Measurements from ENCODE around the gene WDFY4. TPM values are rescaled to one million over a fixed set of nuclear protein-coding genes. Genes with fewer than 3 reads are reported as not detected.

Gene WDFY4
- total and polyA plus RNA-seq, 2 donors (not counting 3 experiments of a cell fraction or from before 2014, with no cell fraction given), result 10.1 to 10.2 TPM

GRCh38 chr10:48821692-48822091, 137.0 kb downstream of the WDFY4 start:
- no peak for TF ChIP-seq FOS (IDR thresholded peaks at IDR 0.05; ENCODE audit: borderline replicate concordance, insufficient read depth, low read length)
- no peak for TF ChIP-seq POLR2AphosphoS5 (IDR thresholded peaks at IDR 0.05; ENCODE audit: insufficient read depth, low read depth, low read length)
- TF ChIP-seq POLR2A (IDR thresholded peaks at IDR 0.05; ENCODE audit: low read depth, low read length), result no peak
- TF ChIP-seq MAX (IDR thresholded peaks at IDR 0.05; ENCODE audit: insufficient read depth, insufficient read length), result no peak
- TF ChIP-seq JUN (IDR thresholded peaks at IDR 0.05; ENCODE audit: borderline replicate concordance, insufficient read depth, insufficient read length, low read depth), result no peak
- no peak for TF ChIP-seq MYC (IDR thresholded peaks at IDR 0.05; ENCODE audit: low read depth, low read length)
- no peak for TF ChIP-seq CTCF (IDR thresholded peaks at IDR 0.05; ENCODE audit: extremely low read depth in 1 of 2, insufficient read depth in 1 of 2, low read depth in 1 of 2, low read length in 2 of 2)
- no peak for TF ChIP-seq EZH2 (IDR thresholded peaks at IDR 0.05; ENCODE audit: borderline replicate concordance, low read depth, low read length, severe bottlenecking)
- TF ChIP-seq GATA2 (IDR thresholded peaks at IDR 0.05; ENCODE audit: insufficient read depth, insufficient read length, low read depth, low read length), result no peak
- H3K9ac ChIP-seq (replicated peaks; ENCODE audit: extremely low read depth, insufficient read depth, low read length), result no peak overlapping the region
- intact Hi-C loops (cut with micrococcal nuclease), result no loop called here
- H3K4me2 ChIP-seq (ENCODE audit: insufficient read depth, low read length), result no peak overlapping the region
- ChIA-PET CTCF (no interaction called here), POLR2A (no interaction called here)
- dilution Hi-C loops (cut with MboI; ENCODE audit: extremely low pct_ligation_motif_present, low sequenced_read_pairs), result no loop called here
- no peak overlapping the region for H3K4me3 ChIP-seq (replicated peaks in 1 of 3; ENCODE audit: insufficient read depth in 1 of 3, low read depth in 1 of 3, low read length in 3 of 3)
- no TSS peak for BruUV-seq (replicated peaks)
- H3K4me1 ChIP-seq (ENCODE audit: control insufficient read depth, extremely low read depth, insufficient read depth, low read length), result no peaks in the 10 kb centered on the region
- no peak overlapping the region for H3K27ac ChIP-seq (ENCODE audit: insufficient read depth, low read depth, low read length)
- H3K36me3 ChIP-seq (ENCODE audit: control insufficient read depth in 2 of 2, extremely low read depth in 1 of 2, insufficient read depth in 2 of 2, low read length in 2 of 2), result no peaks in the 10 kb centered on the region
- peaks cover 0 to 1% of the 10 kb centered on the region in 2 experiments for H3K27me3 ChIP-seq (ENCODE audit: control insufficient read depth in 2 of 2, insufficient read depth in 2 of 2, low read length in 2 of 2)
- FAIRE-seq, result no peak
- H3K79me2 ChIP-seq (ENCODE audit: control insufficient read depth, insufficient read depth, low read length), result no peaks in the 10 kb centered on the region
- H3K9me3 ChIP-seq (replicated peaks; ENCODE audit: control insufficient read depth, insufficient read depth, low read length), result no peaks in the 10 kb centered on the region
- H2AFZ ChIP-seq (ENCODE audit: low read depth, low read length), result no peak overlapping the region
- DNase-seq (ENCODE audit: low read depth, low spot score), result no peak
- no peaks in the 10 kb centered on the region for H3K9me1 ChIP-seq (replicated peaks; ENCODE audit: control insufficient read depth, extremely low read depth, insufficient read depth, low read length)
- no peaks in the 10 kb centered on the region for H4K20me1 ChIP-seq (replicated peaks; ENCODE audit: control insufficient read depth, extremely low read depth, insufficient read depth, low read length)
